ENCODE measurements around the gene FAM3A. TPM values are rescaled to one million over a fixed set of nuclear protein-coding genes. Genes with fewer than 3 reads are reported as not detected.
"Not testable (repeated sequence)": the region's sequence is repeated elsewhere in the genome, so short reads cannot be mapped to it uniquely, and the experiment has no call there.

FAM3A gene
- 29.8 TPM for polyA plus RNA-seq (2013)

DNA sequence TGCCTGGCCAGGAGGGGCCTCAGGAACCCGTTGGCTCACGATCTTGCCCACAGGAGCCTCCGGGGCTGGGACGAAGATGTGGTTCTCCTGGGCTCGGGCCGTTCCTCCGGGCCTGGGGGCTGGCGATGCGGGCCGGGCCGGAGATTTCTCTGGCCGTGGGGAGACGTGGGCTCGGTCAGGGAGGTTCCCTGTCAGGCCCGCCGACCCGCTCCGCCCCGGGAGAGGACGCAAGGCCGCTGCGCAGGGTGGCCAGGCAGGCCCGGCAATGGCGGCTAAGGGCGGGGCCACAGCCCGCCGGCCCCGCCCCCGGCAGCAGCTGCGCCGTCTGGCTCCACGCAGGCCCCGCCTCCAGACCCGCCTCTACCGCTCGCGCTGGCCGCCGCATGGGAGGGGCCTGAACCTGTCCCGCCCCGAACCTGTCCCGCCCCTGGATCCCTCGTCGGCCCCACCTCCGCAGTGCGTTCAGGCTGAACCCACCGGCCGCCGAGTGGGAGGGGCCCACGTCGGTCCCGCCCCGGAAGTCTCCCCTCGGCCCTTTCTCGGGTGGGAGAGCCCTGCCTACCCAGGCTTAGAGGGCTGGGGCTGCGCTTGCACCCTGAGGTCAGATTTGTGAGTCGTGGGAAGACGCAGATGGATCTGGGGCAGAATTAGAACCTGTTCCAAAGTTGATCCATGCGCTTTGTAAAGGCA, at the start of gene FAM3A:
FAM3A (minus strand) TSS at position 267 of the 690 bp plus-strand sequence. CDS start 460 bp downstream, outside the sequence.
- peak within 1 kb of the TSS; percentile 55 to 81 (median 71) for H3K4me3 ChIP-seq (ENCODE audit: control insufficient read depth in 1 of 7, extremely low read depth in 1 of 7, insufficient read depth in 4 of 7, low read depth in 2 of 7, low read length in 6 of 7)
- H3K9me3 ChIP-seq (ENCODE audit: control extremely low read depth in 1 of 5, control insufficient read depth in 4 of 5, insufficient read depth in 2 of 5, low read depth in 1 of 5, low read length in 4 of 5) = peaks cover 0 to 2% (median 0%) of the 10 kb centered on the region in 5 experiments
- H3K36me3 ChIP-seq (ENCODE audit: control insufficient read depth in 4 of 4, insufficient read depth in 4 of 4, low read length in 3 of 4) = no peaks in the 10 kb centered on the region
- ChIA-PET CTCF (interaction anchor here (1.5 to 2.5 kb wide), 2 partner anchors 11 to 16 kb away, joined by 5 to 13 read pairs; no protein-coding TSS in a partner anchor), POLR2A (interaction anchor here (0.6 to 1.5 kb wide), 4 partner anchors 26 to 145 kb away, joined by 3 to 4 read pairs (median 4); partner anchors contain the start of gene SLC10A3)
- H3K27me3 ChIP-seq (replicated peaks in 2 of 5; ENCODE audit: control insufficient read depth in 4 of 5, insufficient read depth in 5 of 5, low read length in 4 of 5) = peaks cover 0 to 8% (median 0%) of the 10 kb centered on the region in 5 experiments
- 39% methylated on average over 36 of the region's 59 CpGs for WGBS (ENCODE audit: insufficient coverage)
- DNase-seq = peak; percentile 78 to 87 (median 87)
- H3K4me1 ChIP-seq (ENCODE audit: control extremely low read depth in 1 of 4, control insufficient read depth in 4 of 4, insufficient read depth in 4 of 4, low read length in 3 of 4) = peaks cover 0 to 33% (median 12%) of the 10 kb centered on the region in 4 experiments
- H3K27ac ChIP-seq (ENCODE audit: insufficient read depth in 1 of 2, low read depth in 1 of 2, low read length in 2 of 2, poor library complexity in 1 of 2, severe bottlenecking in 2 of 2) = peak within 1 kb of the TSS; percentile 61 to 77

DNA sequence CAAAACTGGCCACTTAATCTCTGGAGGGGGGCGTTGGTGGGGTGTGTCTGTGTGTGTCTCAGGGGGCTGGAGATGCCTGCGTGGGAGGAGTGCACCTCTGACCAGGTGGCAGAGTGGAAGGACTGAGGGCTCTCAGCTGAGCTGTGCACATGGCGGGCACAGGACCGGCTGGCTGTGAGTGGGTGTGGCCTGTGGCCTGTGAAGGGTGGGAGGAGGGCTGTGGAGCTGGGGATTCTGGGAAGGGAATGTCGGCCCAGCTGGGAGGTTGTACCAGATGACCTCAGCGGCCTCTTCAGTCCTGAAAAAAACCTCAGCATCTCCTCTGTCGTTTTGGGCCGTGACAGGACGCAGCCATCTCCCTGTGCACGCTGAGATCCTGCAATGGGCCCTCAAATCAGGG, 46.3 kb upstream of the FAM3A start:
- H3K36me3 ChIP-seq (ENCODE audit: control insufficient read depth in 4 of 4, insufficient read depth in 4 of 4, low read length in 3 of 4); H3K4me1 ChIP-seq (ENCODE audit: control extremely low read depth in 1 of 4, control insufficient read depth in 4 of 4, insufficient read depth in 4 of 4, low read length in 3 of 4); DNase-seq; CTCF ChIA-PET; POLR2A ChIA-PET; H3K27me3 ChIP-seq (replicated peaks in 2 of 5; ENCODE audit: control insufficient read depth in 4 of 5, insufficient read depth in 5 of 5, low read length in 4 of 5); H3K4me3 ChIP-seq (ENCODE audit: control insufficient read depth in 1 of 7, extremely low read depth in 1 of 7, insufficient read depth in 4 of 7, low read depth in 2 of 7, low read length in 6 of 7); H3K27ac ChIP-seq (ENCODE audit: insufficient read depth in 1 of 2, low read depth in 1 of 2, low read length in 2 of 2, poor library complexity in 1 of 2, severe bottlenecking in 2 of 2); H3K9me3 ChIP-seq (ENCODE audit: control extremely low read depth in 1 of 5, control insufficient read depth in 4 of 5, insufficient read depth in 2 of 5, low read depth in 1 of 5, low read length in 4 of 5): not testable (repeated sequence)
- WGBS (ENCODE audit: insufficient coverage) = no CpG with 5 or more reads among the region's 10 CpGs

GRCh38 chrX:154560326-154560725, 44.3 kb upstream of the FAM3A start:
- H3K27ac ChIP-seq (ENCODE audit: insufficient read depth in 1 of 2, low read depth in 1 of 2, low read length in 2 of 2, poor library complexity in 1 of 2, severe bottlenecking in 2 of 2); POLR2A ChIA-PET; H3K4me3 ChIP-seq (ENCODE audit: control insufficient read depth in 1 of 7, extremely low read depth in 1 of 7, insufficient read depth in 4 of 7, low read depth in 2 of 7, low read length in 6 of 7); H3K27me3 ChIP-seq (replicated peaks in 2 of 5; ENCODE audit: control insufficient read depth in 4 of 5, insufficient read depth in 5 of 5, low read length in 4 of 5); H3K9me3 ChIP-seq (ENCODE audit: control extremely low read depth in 1 of 5, control insufficient read depth in 4 of 5, insufficient read depth in 2 of 5, low read depth in 1 of 5, low read length in 4 of 5); DNase-seq; CTCF ChIA-PET; H3K36me3 ChIP-seq (ENCODE audit: control insufficient read depth in 4 of 4, insufficient read depth in 4 of 4, low read length in 3 of 4); H3K4me1 ChIP-seq (ENCODE audit: control extremely low read depth in 1 of 4, control insufficient read depth in 4 of 4, insufficient read depth in 4 of 4, low read length in 3 of 4): not testable (repeated sequence)
- WGBS (ENCODE audit: insufficient coverage) = no CpG with 5 or more reads among the region's 31 CpGs

DNA sequence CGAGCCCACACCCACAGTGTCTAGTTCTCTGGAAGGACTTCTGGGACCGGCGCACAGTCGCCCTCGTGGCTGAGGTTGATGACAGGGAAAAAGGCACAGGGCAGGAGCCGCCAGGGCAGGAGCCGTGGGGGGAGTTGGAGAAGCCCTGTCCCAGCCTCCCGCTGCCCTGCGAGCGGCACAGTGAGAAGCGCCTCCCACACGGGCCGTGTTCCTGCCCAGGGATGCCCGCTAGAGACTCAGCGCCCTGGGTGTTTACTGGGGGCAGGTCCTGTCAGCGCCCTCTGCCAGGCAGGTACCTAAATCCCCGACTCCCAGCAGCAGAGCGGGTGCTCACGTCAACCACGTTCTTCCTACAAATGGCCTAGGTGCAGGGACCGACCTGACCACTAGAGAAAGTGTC, 42.9 kb upstream of the FAM3A start:
- H3K27me3 ChIP-seq (replicated peaks in 2 of 5; ENCODE audit: control insufficient read depth in 4 of 5, insufficient read depth in 5 of 5, low read length in 4 of 5); CTCF ChIA-PET; H3K36me3 ChIP-seq (ENCODE audit: control insufficient read depth in 4 of 4, insufficient read depth in 4 of 4, low read length in 3 of 4); H3K27ac ChIP-seq (ENCODE audit: insufficient read depth in 1 of 2, low read depth in 1 of 2, low read length in 2 of 2, poor library complexity in 1 of 2, severe bottlenecking in 2 of 2); POLR2A ChIA-PET; H3K4me3 ChIP-seq (ENCODE audit: control insufficient read depth in 1 of 7, extremely low read depth in 1 of 7, insufficient read depth in 4 of 7, low read depth in 2 of 7, low read length in 6 of 7); H3K9me3 ChIP-seq (ENCODE audit: control extremely low read depth in 1 of 5, control insufficient read depth in 4 of 5, insufficient read depth in 2 of 5, low read depth in 1 of 5, low read length in 4 of 5); DNase-seq; H3K4me1 ChIP-seq (ENCODE audit: control extremely low read depth in 1 of 4, control insufficient read depth in 4 of 4, insufficient read depth in 4 of 4, low read length in 3 of 4): not testable (repeated sequence)
- WGBS (ENCODE audit: insufficient coverage) = no CpG with 5 or more reads among the region's 21 CpGs

- DNase-seq; H3K4me1 ChIP-seq (ENCODE audit: control extremely low read depth in 1 of 4, control insufficient read depth in 4 of 4, insufficient read depth in 4 of 4, low read length in 3 of 4); CTCF ChIA-PET; POLR2A ChIA-PET; H3K4me3 ChIP-seq (ENCODE audit: control insufficient read depth in 1 of 7, extremely low read depth in 1 of 7, insufficient read depth in 4 of 7, low read depth in 2 of 7, low read length in 6 of 7); H3K27ac ChIP-seq (ENCODE audit: insufficient read depth in 1 of 2, low read depth in 1 of 2, low read length in 2 of 2, poor library complexity in 1 of 2, severe bottlenecking in 2 of 2); H3K9me3 ChIP-seq (ENCODE audit: control extremely low read depth in 1 of 5, control insufficient read depth in 4 of 5, insufficient read depth in 2 of 5, low read depth in 1 of 5, low read length in 4 of 5); H3K27me3 ChIP-seq (replicated peaks in 2 of 5; ENCODE audit: control insufficient read depth in 4 of 5, insufficient read depth in 5 of 5, low read length in 4 of 5): not testable (repeated sequence)
- WGBS (ENCODE audit: insufficient coverage) = no CpG with 5 or more reads among the region's 24 CpGs
- H3K36me3 ChIP-seq (ENCODE audit: control insufficient read depth in 4 of 4, insufficient read depth in 4 of 4, low read length in 3 of 4) = peaks cover 0 to 15% (median 6%) of the 10 kb centered on the region in 4 experiments
Measured at GRCh38 chrX:154558060-154558690, 42.1 kb upstream of the FAM3A start.

DNA sequence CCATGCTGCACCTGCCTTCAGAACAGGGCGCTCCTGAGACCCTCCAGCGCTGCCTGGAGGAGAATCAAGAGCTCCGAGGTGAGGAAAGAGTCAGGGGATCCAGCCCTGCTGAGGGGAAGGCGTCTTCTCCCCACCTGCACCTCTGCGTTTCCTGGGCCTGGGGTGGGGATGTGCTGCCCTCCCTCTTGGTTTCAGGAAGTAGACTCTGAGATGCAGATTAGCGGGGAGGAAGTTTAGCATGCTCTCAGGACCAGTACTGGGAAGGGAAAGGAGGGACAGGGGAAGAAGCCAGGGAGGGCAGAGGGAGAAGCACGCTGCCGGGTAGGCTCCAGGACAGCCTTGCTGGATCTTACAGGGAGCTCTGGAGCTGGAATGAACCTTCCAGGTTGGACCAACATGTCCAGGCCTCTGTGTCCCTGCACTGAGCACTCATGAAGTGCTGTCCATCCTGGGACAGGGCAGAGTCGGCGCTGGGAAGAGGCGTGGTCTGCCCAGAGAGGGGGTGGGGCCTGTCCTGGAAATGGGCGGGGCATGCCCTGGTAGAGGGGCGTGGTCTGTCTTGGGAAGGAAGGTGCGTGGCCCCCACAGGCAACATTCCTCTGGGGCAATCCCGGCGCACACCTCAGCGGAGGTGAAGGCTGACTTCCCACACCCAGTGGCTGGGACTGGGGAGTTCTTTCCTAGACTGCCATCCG, 36.2 kb upstream of the FAM3A start:
- 80% methylated on average over 1 of the region's 18 CpGs for WGBS (ENCODE audit: insufficient coverage)
- POLR2A ChIA-PET; CTCF ChIA-PET; H3K9me3 ChIP-seq (ENCODE audit: control extremely low read depth in 1 of 5, control insufficient read depth in 4 of 5, insufficient read depth in 2 of 5, low read depth in 1 of 5, low read length in 4 of 5); H3K27me3 ChIP-seq (replicated peaks in 2 of 5; ENCODE audit: control insufficient read depth in 4 of 5, insufficient read depth in 5 of 5, low read length in 4 of 5); H3K4me3 ChIP-seq (ENCODE audit: control insufficient read depth in 1 of 7, extremely low read depth in 1 of 7, insufficient read depth in 4 of 7, low read depth in 2 of 7, low read length in 6 of 7); H3K27ac ChIP-seq (ENCODE audit: insufficient read depth in 1 of 2, low read depth in 1 of 2, low read length in 2 of 2, poor library complexity in 1 of 2, severe bottlenecking in 2 of 2); DNase-seq: not testable (repeated sequence)
- H3K36me3 ChIP-seq (ENCODE audit: control insufficient read depth in 4 of 4, insufficient read depth in 4 of 4, low read length in 3 of 4) = peaks cover 0 to 20% (median 10%) of the 10 kb centered on the region in 4 experiments
- peaks cover 0 to 13% (median 5%) of the 10 kb centered on the region in 4 experiments for H3K4me1 ChIP-seq (ENCODE audit: control extremely low read depth in 1 of 4, control insufficient read depth in 4 of 4, insufficient read depth in 4 of 4, low read length in 3 of 4)

GRCh38 chrX:154549766-154550165, 33.7 kb upstream of the FAM3A start:
- peaks cover 0 to 29% (median 20%) of the 10 kb centered on the region in 4 experiments for H3K4me1 ChIP-seq (ENCODE audit: control extremely low read depth in 1 of 4, control insufficient read depth in 4 of 4, insufficient read depth in 4 of 4, low read length in 3 of 4)
- WGBS (ENCODE audit: insufficient coverage) = no CpG with 5 or more reads among the region's 1 CpG
- H3K4me3 ChIP-seq (ENCODE audit: control insufficient read depth in 1 of 7, extremely low read depth in 1 of 7, insufficient read depth in 4 of 7, low read depth in 2 of 7, low read length in 6 of 7) = no peak overlapping the region
- ChIA-PET POLR2A (no interaction called here), CTCF (no interaction called here)
- no peaks in the 10 kb centered on the region for H3K27me3 ChIP-seq (replicated peaks in 2 of 5; ENCODE audit: control insufficient read depth in 4 of 5, insufficient read depth in 5 of 5, low read length in 4 of 5)
- H3K9me3 ChIP-seq (ENCODE audit: control extremely low read depth in 1 of 5, control insufficient read depth in 4 of 5, insufficient read depth in 2 of 5, low read depth in 1 of 5, low read length in 4 of 5) = peaks cover 0 to 8% (median 0%) of the 10 kb centered on the region in 5 experiments
- DNase-seq = no peak
- no peak overlapping the region for H3K27ac ChIP-seq (ENCODE audit: insufficient read depth in 1 of 2, low read depth in 1 of 2, low read length in 2 of 2, poor library complexity in 1 of 2, severe bottlenecking in 2 of 2)
- H3K36me3 ChIP-seq (ENCODE audit: control insufficient read depth in 4 of 4, insufficient read depth in 4 of 4, low read length in 3 of 4) = peaks cover 0 to 21% (median 7%) of the 10 kb centered on the region in 4 experiments

All from common myeloid progenitor, CD34-positive (primary cell).